Measurements from ENCODE around the gene GLMN. TPM values are rescaled to one million over a fixed set of nuclear protein-coding genes. Genes with fewer than 3 reads are reported as not detected.

Gene GLMN
- total and polyA plus RNA-seq, 2 donors from 2014 or later, result 6.4 to 7.9 TPM

- TF ChIP-seq, protein P1, sequence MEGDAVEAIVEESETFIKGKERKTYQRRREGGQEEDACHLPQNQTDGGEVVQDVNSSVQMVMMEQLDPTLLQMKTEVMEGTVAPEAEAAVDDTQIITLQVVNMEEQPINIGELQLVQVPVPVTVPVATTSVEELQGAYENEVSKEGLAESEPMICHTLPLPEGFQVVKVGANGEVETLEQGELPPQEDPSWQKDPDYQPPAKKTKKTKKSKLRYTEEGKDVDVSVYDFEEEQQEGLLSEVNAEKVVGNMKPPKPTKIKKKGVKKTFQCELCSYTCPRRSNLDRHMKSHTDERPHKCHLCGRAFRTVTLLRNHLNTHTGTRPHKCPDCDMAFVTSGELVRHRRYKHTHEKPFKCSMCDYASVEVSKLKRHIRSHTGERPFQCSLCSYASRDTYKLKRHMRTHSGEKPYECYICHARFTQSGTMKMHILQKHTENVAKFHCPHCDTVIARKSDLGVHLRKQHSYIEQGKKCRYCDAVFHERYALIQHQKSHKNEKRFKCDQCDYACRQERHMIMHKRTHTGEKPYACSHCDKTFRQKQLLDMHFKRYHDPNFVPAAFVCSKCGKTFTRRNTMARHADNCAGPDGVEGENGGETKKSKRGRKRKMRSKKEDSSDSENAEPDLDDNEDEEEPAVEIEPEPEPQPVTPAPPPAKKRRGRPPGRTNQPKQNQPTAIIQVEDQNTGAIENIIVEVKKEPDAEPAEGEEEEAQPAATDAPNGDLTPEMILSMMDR (IDR thresholded peaks at IDR 0.05; ENCODE audit: borderline replicate concordance, extremely low read depth, insufficient read depth), result no peak
- no peak overlapping the region for H3K27ac ChIP-seq (ENCODE audit: low read depth in 2 of 2, low read length in 2 of 2)
- no peaks in the 10 kb centered on the region for H3K27me3 ChIP-seq (ENCODE audit: control insufficient read depth, insufficient read depth, low read length)
- no peak overlapping the region for H3K4me3 ChIP-seq (ENCODE audit: low read length in 3 of 3)
- no peak for FAIRE-seq
- no peak overlapping the region for H3K9ac ChIP-seq (ENCODE audit: low read length in 3 of 3)
- intact Hi-C loops (cut with DNase I), result no loop called here
- no peaks in the 10 kb centered on the region for H3K4me1 ChIP-seq (ENCODE audit: control insufficient read depth in 2 of 3, insufficient read depth in 2 of 3, low read depth in 1 of 3, low read length in 3 of 3)
- no peak for DNase-seq
- peaks cover 0 to 10% (median 4%) of the 10 kb centered on the region in 3 donors for H3K9me3 ChIP-seq (ENCODE audit: control insufficient read depth in 2 of 3, insufficient read depth in 1 of 3, low read length in 3 of 3)
- H3K36me3 ChIP-seq (ENCODE audit: control insufficient read depth in 2 of 3, insufficient read depth in 3 of 3, low read length in 3 of 3), result peaks cover 0 to 13% (median 9%) of the 10 kb centered on the region in 3 donors
Measured at GRCh38 chr1:92329347-92330129, 30.8 kb upstream of the GLMN start.

GRCh38 chr1:92327794-92328193 lies 29.0 kb upstream of the GLMN start:
- Histone ChIP-seq H3K4me1 (ENCODE audit: control insufficient read depth in 2 of 3, insufficient read depth in 2 of 3, low read depth in 1 of 3, low read length in 3 of 3) (no peaks in the 10 kb centered on the region), H3K27ac (ENCODE audit: low read depth in 2 of 2, low read length in 2 of 2) (no peak overlapping the region), H3K27me3 (ENCODE audit: control insufficient read depth, insufficient read depth, low read length) (no peaks in the 10 kb centered on the region), H3K9ac (ENCODE audit: low read length in 3 of 3) (no peak overlapping the region), H3K4me3 (ENCODE audit: low read length in 3 of 3) (no peak overlapping the region), H3K36me3 (ENCODE audit: control insufficient read depth in 2 of 3, insufficient read depth in 3 of 3, low read length in 3 of 3) (peaks cover 4 to 22% (median 15%) of the 10 kb centered on the region in 3 donors), H3K9me3 (ENCODE audit: control insufficient read depth in 2 of 3, insufficient read depth in 1 of 3, low read length in 3 of 3) (peaks cover 0 to 10% (median 4%) of the 10 kb centered on the region in 3 donors)
- intact Hi-C loops (cut with DNase I), result no loop called here
- TF ChIP-seq, protein P1 (IDR thresholded peaks at IDR 0.05; ENCODE audit: borderline replicate concordance, extremely low read depth, insufficient read depth), result no peak
- no peak for FAIRE-seq
- DNase-seq, result no peak

DNA sequence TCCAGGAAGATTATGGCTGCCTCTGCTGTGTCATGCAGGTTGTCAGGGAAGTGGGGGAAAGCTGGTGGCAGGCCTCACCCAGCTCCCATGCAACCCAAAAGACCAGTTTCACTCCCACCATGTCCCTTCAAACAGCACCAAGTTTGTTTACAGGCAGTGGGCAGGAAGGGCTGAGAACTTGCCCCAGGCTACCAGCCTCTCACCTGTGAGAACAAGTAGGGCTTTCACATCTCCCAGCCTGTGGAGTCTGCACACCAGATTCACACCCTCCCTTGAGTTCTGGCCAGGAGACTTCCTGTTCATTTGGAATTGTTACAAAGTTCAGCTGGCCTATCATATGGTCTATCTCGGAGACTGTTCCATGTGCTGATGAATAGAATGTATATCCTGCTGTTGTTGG lies 27.9 kb upstream of the GLMN start:
- Histone ChIP-seq H3K4me3 (ENCODE audit: low read length in 3 of 3) (no peak overlapping the region), H3K27me3 (ENCODE audit: control insufficient read depth, insufficient read depth, low read length) (no peaks in the 10 kb centered on the region), H3K9ac (ENCODE audit: low read length in 3 of 3) (no peak overlapping the region), H3K27ac (ENCODE audit: low read depth in 2 of 2, low read length in 2 of 2) (no peak overlapping the region), H3K4me1 (ENCODE audit: control insufficient read depth in 2 of 3, insufficient read depth in 2 of 3, low read depth in 1 of 3, low read length in 3 of 3) (no peaks in the 10 kb centered on the region), H3K36me3 (ENCODE audit: control insufficient read depth in 2 of 3, insufficient read depth in 3 of 3, low read length in 3 of 3) (peaks cover 4 to 22% (median 15%) of the 10 kb centered on the region in 3 donors), H3K9me3 (ENCODE audit: control insufficient read depth in 2 of 3, insufficient read depth in 1 of 3, low read length in 3 of 3) (peaks cover 0 to 10% (median 4%) of the 10 kb centered on the region in 3 donors)
- DNase-seq (no peak), FAIRE-seq (no peak)
- intact Hi-C loops (cut with DNase I), result no loop called here
- TF ChIP-seq, protein P1 (IDR thresholded peaks at IDR 0.05; ENCODE audit: borderline replicate concordance, extremely low read depth, insufficient read depth), result no peak
